H9 (cell line): ENCODE data around the gene BEND5. TPM values are rescaled to one million over a fixed set of nuclear protein-coding genes. Genes with fewer than 3 reads are reported as not detected.

ENCODE experiments used
- DNase-seq: peaks from one replicate; pipeline ENCODE4 v3.0.0-alpha.2; 2017
- H2AFZ ChIP-seq: one replicate; pipeline ENCODE4 v1.6.1; 2013; ENCODE audit warnings: mild to moderate bottlenecking, low read length, control low read depth, moderate library complexity
- H2AK5ac ChIP-seq: 2 replicates; pipeline ENCODE4 v1.6.1; 2013; ENCODE audit warnings: low read length, control low read depth, mixed read lengths; ENCODE audit not compliant: insufficient read length
- H2BK120ac ChIP-seq: one replicate; pipeline ENCODE4 v1.6.1; 2013; ENCODE audit warnings: low read depth, mild to moderate bottlenecking, low read length, control low read depth, inconsistent platforms; ENCODE audit not compliant: poor library complexity, severe bottlenecking
- H2BK12ac ChIP-seq: 2 replicates; pipeline ENCODE4 v1.6.1; 2013; ENCODE audit warnings: low read length, control low read depth, mixed read lengths, low read depth; ENCODE audit not compliant: insufficient read length
- H2BK15ac ChIP-seq: 2 replicates; pipeline ENCODE4 v1.6.1; 2013; ENCODE audit warnings: low read depth, low read length, control low read depth
- H2BK20ac ChIP-seq: one replicate; pipeline ENCODE4 v1.6.1; 2013; ENCODE audit warnings: low read depth, mild to moderate bottlenecking, low read length, control low read depth, inconsistent platforms; ENCODE audit not compliant: poor library complexity, severe bottlenecking
- H2BK5ac ChIP-seq: 2 replicates; pipeline ENCODE4 v1.6.1; 2013; ENCODE audit warnings: low read length, control low read depth, mixed read lengths; ENCODE audit not compliant: insufficient read length
- H3K14ac ChIP-seq: 2 replicates; pipeline ENCODE4 v1.6.1; 2013; ENCODE audit warnings: low read length, control low read depth; ENCODE audit not compliant: insufficient read depth
- H3K18ac ChIP-seq: 2 replicates; pipeline ENCODE4 v1.6.1; 2013; ENCODE audit warnings: low read depth, mild to moderate bottlenecking, mixed read lengths, low read length, control low read depth; ENCODE audit not compliant: insufficient read length
- H3K23ac ChIP-seq: 2 replicates; pipeline ENCODE4 v1.6.1; 2013; ENCODE audit warnings: low read length, control low read depth, mixed read lengths, low read depth; ENCODE audit not compliant: insufficient read length
- H3K23me2 ChIP-seq: 2 replicates; pipeline ENCODE4 v1.6.1; 2013; ENCODE audit warnings: low read depth, mild to moderate bottlenecking, mixed read lengths, low read length, control low read depth; ENCODE audit not compliant: insufficient read length, poor library complexity, severe bottlenecking
- H3K27ac ChIP-seq: 2 replicates; pipeline ENCODE4 v1.5.1; 2013; ENCODE audit warnings: low read length, control low read depth, mixed read lengths, low read depth; ENCODE audit not compliant: insufficient read length
- H3K27me3 ChIP-seq: 2 replicates; pipeline ENCODE4 v1.6.1; 2013; ENCODE audit warnings: low read length, control low read depth, inconsistent platforms; ENCODE audit not compliant: insufficient read depth
- H3K4ac ChIP-seq: 2 replicates; pipeline ENCODE4 v1.6.1; 2013; ENCODE audit warnings: low read depth, mild to moderate bottlenecking, control low read depth, inconsistent platforms, low read length, moderate library complexity
- H3K4me1 ChIP-seq: 2 replicates; pipeline ENCODE4 v1.6.1; 2013; ENCODE audit warnings: low read length, control low read depth, inconsistent platforms; ENCODE audit not compliant: insufficient read depth
- H3K4me2 ChIP-seq: 2 replicates; pipeline ENCODE4 v1.6.1; 2013; ENCODE audit warnings: low read length, control low read depth, mixed read lengths; ENCODE audit not compliant: insufficient read length, insufficient read depth
- H3K56ac ChIP-seq: 2 replicates; pipeline ENCODE4 v1.6.1; 2013; ENCODE audit warnings: low read depth, mild to moderate bottlenecking, mixed read lengths, low read length, control low read depth; ENCODE audit not compliant: insufficient read length
- H3K79me1 ChIP-seq: 2 replicates; pipeline ENCODE4 v1.6.1; 2013; ENCODE audit warnings: low read depth, mild to moderate bottlenecking, moderate library complexity, low read length, control low read depth, inconsistent platforms; ENCODE audit not compliant: insufficient read depth, poor library complexity, severe bottlenecking
- H3K79me2 ChIP-seq: 2 replicates; pipeline ENCODE4 v1.6.1; 2013; ENCODE audit warnings: low read length, control low read depth, inconsistent platforms; ENCODE audit not compliant: insufficient read depth
- H3K9ac ChIP-seq: 2 replicates; pipeline ENCODE4 v1.6.1; 2013; ENCODE audit warnings: low read length, control low read depth, mixed read lengths; ENCODE audit not compliant: insufficient read length; ENCODE audit errors: extremely low read depth
- H3K9me3 ChIP-seq: one replicate; pipeline ENCODE4 v1.6.1; 2013; ENCODE audit warnings: low read depth, low read length, inconsistent platforms; ENCODE audit not compliant: control insufficient read depth
- H3T11ph ChIP-seq: one replicate; pipeline ENCODE4 v1.6.1; 2013; ENCODE audit warnings: mild to moderate bottlenecking, low read length, control low read depth, inconsistent platforms
- H4K20me1 ChIP-seq: one replicate; pipeline ENCODE4 v1.6.1; 2013; ENCODE audit not compliant: control insufficient read depth, insufficient read length, insufficient read depth
- H4K5ac ChIP-seq: 2 replicates; pipeline ENCODE4 v1.6.1; 2013; ENCODE audit warnings: low read depth, mild to moderate bottlenecking, mixed read lengths, low read length, control low read depth; ENCODE audit not compliant: insufficient read length
- H4K8ac ChIP-seq: replicated peaks from 2 replicates; pipeline ENCODE4 v1.6.1; 2013; ENCODE audit warnings: low read length, control low read depth, mixed read lengths, low read depth; ENCODE audit not compliant: insufficient read length
- H4K91ac ChIP-seq: 2 replicates; pipeline ENCODE4 v1.6.1; 2013; ENCODE audit warnings: low read depth, mild to moderate bottlenecking, moderate library complexity, mixed read lengths, low read length, control low read depth; ENCODE audit not compliant: insufficient read length
- H3K27ac Mint-ChIP-seq, 3 experiments: 2 replicates in 2 of 3; 3 replicates in 1 of 3; pipeline ENCODE4 v1.8.0; 2020 to 2021; ENCODE audit warnings: mixed read lengths in 3 of 3, mild to moderate bottlenecking in 1 of 3, moderate library complexity in 1 of 3
- H3K27me3 Mint-ChIP-seq: 2 replicates; pipeline ENCODE4 v1.8.0; 2021; ENCODE audit warnings: low read depth, mild to moderate bottlenecking, moderate library complexity, mixed read lengths
- H3K36me3 Mint-ChIP-seq, 3 experiments: 2 replicates in 2 of 3; 3 replicates in 1 of 3; pipeline ENCODE4 v1.8.0; 2020 to 2021; ENCODE audit warnings: low read depth in 3 of 3, mixed read lengths in 3 of 3; ENCODE audit not compliant: insufficient read depth in 1 of 3
- H3K4me1 Mint-ChIP-seq, 2 experiments: 2 replicates each; pipeline ENCODE4 v1.8.0; 2020; ENCODE audit warnings: mixed read lengths in 2 of 2
- H3K4me3 Mint-ChIP-seq, 2 experiments: 2 replicates in 1 of 2; 3 replicates in 1 of 2; pipeline ENCODE4 v1.8.0; 2020 to 2021; ENCODE audit warnings: mild to moderate bottlenecking in 2 of 2, mixed read lengths in 2 of 2, moderate library complexity in 1 of 2
- H3K9me3 Mint-ChIP-seq, 2 experiments: 2 replicates in 1 of 2; 3 replicates in 1 of 2; pipeline ENCODE4 v1.8.0; 2020; ENCODE audit warnings: mild to moderate bottlenecking in 2 of 2, mixed read lengths in 2 of 2, moderate library complexity in 1 of 2
- CTCF ChIP-seq: fragments of 200-600 bp; sonication (generic); conservative IDR thresholded peaks from 3 replicates; pipeline ENCODE4 v1.8.0; 2021; ENCODE audit warnings: antibody characterized with exemption, mild to moderate bottlenecking
- WGBS: extraction: QIAGEN DNeasy Blood & Tissue Kit; methylation state at CpG from one replicate; pipeline ENCODE4 v1.1.7; 2013; ENCODE audit warnings: missing lambda C conversion rate, low lambda C conversion rate, mixed read lengths; ENCODE audit not compliant: insufficient read length; ENCODE audit errors: extremely low coverage; 5-methylcytosine and 5-hydroxymethylcytosine counted together
- total RNA-seq: library from RNA; stranded (reverse); gene quantifications from 2 replicates; pipeline ENCODE4 v1.2.1, GENCODE V29; 2021

BEND5 gene
- total RNA-seq, 1 experiment from 2014 or later: 4.8 TPM

GRCh38 chr1:48683839-48684238 is 92.9 kb downstream of the BEND5 start:
- H2BK12ac ChIP-seq: no peak overlapping the region
- DNase-seq: no peak
- no peaks in the 10 kb centered on the region for H3K36me3 Mint-ChIP-seq
- TF ChIP-seq CTCF: no peak
- H3K79me2 ChIP-seq: no peaks in the 10 kb centered on the region
- no peak overlapping the region for H2BK120ac ChIP-seq
- H3K9ac ChIP-seq: no peak overlapping the region
- peaks cover 4% of the 10 kb centered on the region; the same call in 1 of the 2 replicates for H3K4me1 ChIP-seq
- H3K4me3 Mint-ChIP-seq: no peak overlapping the region
- H3K79me1 ChIP-seq: no peaks in the 10 kb centered on the region
- H4K20me1 ChIP-seq: no peaks in the 10 kb centered on the region
- H2BK20ac ChIP-seq: no peak overlapping the region
- H3K4ac ChIP-seq: no peak overlapping the region
- no peak overlapping the region for H2BK5ac ChIP-seq
- H3K9me3 Mint-ChIP-seq: no peaks in the 10 kb centered on the region
- H4K8ac ChIP-seq: no peak overlapping the region
- H3K4me2 ChIP-seq: no peak overlapping the region
- no CpG with 5 or more reads among the region's 3 CpGs for WGBS
- H3K56ac ChIP-seq: no peak overlapping the region
- no peak overlapping the region for H4K91ac ChIP-seq
- no peak overlapping the region for H3K18ac ChIP-seq
- H2BK15ac ChIP-seq: no peak overlapping the region
- no peak overlapping the region for H3T11ph ChIP-seq
- H3K27ac ChIP-seq: no peak overlapping the region
- no peak overlapping the region for H3K23ac ChIP-seq
- no peaks in the 10 kb centered on the region for H3K27me3 ChIP-seq
- H3K9me3 ChIP-seq: no peaks in the 10 kb centered on the region
- H2AFZ ChIP-seq: no peak overlapping the region
- H2AK5ac ChIP-seq: no peak overlapping the region
- H3K4me1 Mint-ChIP-seq: peaks cover 14 to 28% of the 10 kb centered on the region in 2 experiments
- H4K5ac ChIP-seq: no peak overlapping the region
- no peak overlapping the region for H3K27ac Mint-ChIP-seq
- peaks cover 6% of the 10 kb centered on the region for H3K27me3 Mint-ChIP-seq
- no peak overlapping the region for H3K14ac ChIP-seq
- no peaks in the 10 kb centered on the region for H3K23me2 ChIP-seq
